Panc1 (cell line): ENCODE measurements around the gene CLP1. TPM values are rescaled to one million over a fixed set of nuclear protein-coding genes. Genes with fewer than 3 reads are reported as not detected.

ENCODE experiments used
- ATAC-seq: fragments of 200-7000 bp; cut with Tn5 transposase; 2 replicates; pipeline ENCODE4 v1.9.1; 2020; ENCODE audit warnings: mild to moderate bottlenecking, moderate library complexity
- BruUV-seq: library from RNA; stranded (reverse); fragments of 400-500 nt; replicated peaks from 2 replicates; lab custom pipeline; 2021; lab: Mats Ljungman, UMichigan
- CTCF ChIA-PET: fragments of 300-600 bp; sonication (Branson Sonifier 250); formaldehyde crosslinking; loops from one replicate; lab custom pipeline; 2022; ENCODE audit warnings: antibody characterized with exemption; lab: Charles Lee
- POLR2A ChIA-PET: fragments of 300-600 bp; sonication (Branson Sonifier 250); formaldehyde crosslinking; loops from one replicate; lab custom pipeline; 2022; ENCODE audit warnings: antibody characterized with exemption; lab: Charles Lee
- DNase-seq: peaks from one replicate; pipeline ENCODE4 v3.0.0-alpha.2; 2010; ENCODE audit warnings: low read depth, low spot score
- H3K27ac ChIP-seq: 2 replicates; pipeline ENCODE4 v1.5.1; 2011; ENCODE audit warnings: mild to moderate bottlenecking, low read length, inconsistent platforms
- H3K27me3 ChIP-seq: fragments of 200-500 bp; sonication (Bioruptor generic); 2 replicates; pipeline ENCODE4 v1.6.0; 2014; ENCODE audit warnings: low read length, inconsistent platforms; ENCODE audit not compliant: control insufficient read depth, insufficient read depth
- H3K36me3 ChIP-seq: fragments of 200-500 bp; sonication (Bioruptor generic); 2 replicates; pipeline ENCODE4 v1.5.1; 2014; ENCODE audit warnings: inconsistent platforms, mild to moderate bottlenecking, low read length, moderate library complexity; ENCODE audit not compliant: control insufficient read depth, insufficient read depth
- H3K4me1 ChIP-seq: 2 replicates; pipeline ENCODE4 v1.5.1; 2011; ENCODE audit warnings: inconsistent platforms, mild to moderate bottlenecking, low read length, moderate library complexity; ENCODE audit not compliant: control insufficient read depth, insufficient read depth
- H3K4me3 ChIP-seq, 2 experiments: 2 replicates each; pipeline ENCODE4 v1.5.1; 2011 to 2012; ENCODE audit warnings: low read depth in 2 of 2, low read length in 2 of 2, mild to moderate bottlenecking in 2 of 2, inconsistent platforms in 1 of 2, moderate library complexity in 1 of 2
- H3K9me3 ChIP-seq: fragments of 200-500 bp; sonication (Bioruptor generic); 2 replicates; pipeline ENCODE4 v1.5.1; 2014; ENCODE audit warnings: low read depth, mild to moderate bottlenecking, inconsistent platforms, low read length, moderate library complexity; ENCODE audit not compliant: control insufficient read depth, insufficient read depth
- CTCF ChIP-seq: fragments of 450-650 bp; IDR thresholded peaks from 2 replicates; pipeline ENCODE4 v1.5.1; 2017; ENCODE audit warnings: mild to moderate bottlenecking
- POLR2AphosphoS5 ChIP-seq: IDR thresholded peaks from 2 replicates; pipeline ENCODE4 v1.6.1; 2012; ENCODE audit warnings: mild to moderate bottlenecking, low read depth, low read length, moderate library complexity
- SIN3A ChIP-seq: IDR thresholded peaks from 2 replicates; pipeline ENCODE4 v1.6.1; 2012; ENCODE audit warnings: low read depth, mild to moderate bottlenecking, low read length, moderate library complexity, borderline replicate concordance; ENCODE audit not compliant: insufficient read depth
- TCF7L2 ChIP-seq: IDR thresholded peaks from 2 replicates; pipeline ENCODE4 v1.6.1; 2011; ENCODE audit warnings: mild to moderate bottlenecking, low read depth, low read length, inconsistent platforms
- in situ Hi-C: cut with HindIII; loops from 2 replicates; pipeline ENCODE4 v1.10.0; 2016; ENCODE audit warnings: low sequenced_read_pairs, low pct_unique_long_range_greater_than_20kb
- intact Hi-C: fragments of 100-400 bp; cut with micrococcal nuclease; formaldehyde crosslinking; loops from one replicate; pipeline ENCODE4 v1.10.0; 2022; ENCODE audit not compliant: unreplicated experiment
- total RNA-seq: library from RNA; stranded (reverse); gene quantifications from one replicate; pipeline ENCODE4 v1.2.1, GENCODE V29; 2021; ENCODE audit not compliant: unreplicated experiment
- TF ChIP-seq, protein P1 (sequence below), 2 experiments: IDR thresholded peaks; 2 replicates each; pipeline ENCODE4 v1.6.1; 2011 to 2012; ENCODE audit warnings: low read depth in 2 of 2, control low read depth in 1 of 2, low read length in 1 of 2, mild to moderate bottlenecking in 1 of 2, moderate library complexity in 1 of 2; ENCODE audit not compliant: insufficient read depth in 1 of 2

The CLP1 gene
- total RNA-seq, 1 experiment from 2014 or later, result 17.7 TPM

DNA sequence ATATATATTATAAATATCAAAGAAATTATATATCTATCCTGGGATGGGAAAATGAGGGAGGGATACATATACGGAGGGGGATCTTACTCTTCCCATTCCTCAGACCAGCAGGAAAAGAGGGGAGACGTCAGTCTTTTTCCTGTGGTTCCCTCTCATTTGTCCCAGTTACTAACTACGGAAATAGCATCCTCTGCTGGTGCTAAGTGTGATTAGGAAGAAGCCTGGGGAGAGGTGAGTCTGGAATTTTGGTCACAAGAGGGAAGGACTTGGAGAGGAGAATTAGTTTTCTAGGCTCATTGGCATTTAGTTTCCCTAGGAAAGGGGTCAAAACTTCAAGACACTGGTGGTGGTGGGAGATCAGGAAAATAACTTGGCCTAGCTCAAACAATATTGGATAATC, 42.9 kb downstream of the CLP1 start:
- TF ChIP-seq, protein P1, sequence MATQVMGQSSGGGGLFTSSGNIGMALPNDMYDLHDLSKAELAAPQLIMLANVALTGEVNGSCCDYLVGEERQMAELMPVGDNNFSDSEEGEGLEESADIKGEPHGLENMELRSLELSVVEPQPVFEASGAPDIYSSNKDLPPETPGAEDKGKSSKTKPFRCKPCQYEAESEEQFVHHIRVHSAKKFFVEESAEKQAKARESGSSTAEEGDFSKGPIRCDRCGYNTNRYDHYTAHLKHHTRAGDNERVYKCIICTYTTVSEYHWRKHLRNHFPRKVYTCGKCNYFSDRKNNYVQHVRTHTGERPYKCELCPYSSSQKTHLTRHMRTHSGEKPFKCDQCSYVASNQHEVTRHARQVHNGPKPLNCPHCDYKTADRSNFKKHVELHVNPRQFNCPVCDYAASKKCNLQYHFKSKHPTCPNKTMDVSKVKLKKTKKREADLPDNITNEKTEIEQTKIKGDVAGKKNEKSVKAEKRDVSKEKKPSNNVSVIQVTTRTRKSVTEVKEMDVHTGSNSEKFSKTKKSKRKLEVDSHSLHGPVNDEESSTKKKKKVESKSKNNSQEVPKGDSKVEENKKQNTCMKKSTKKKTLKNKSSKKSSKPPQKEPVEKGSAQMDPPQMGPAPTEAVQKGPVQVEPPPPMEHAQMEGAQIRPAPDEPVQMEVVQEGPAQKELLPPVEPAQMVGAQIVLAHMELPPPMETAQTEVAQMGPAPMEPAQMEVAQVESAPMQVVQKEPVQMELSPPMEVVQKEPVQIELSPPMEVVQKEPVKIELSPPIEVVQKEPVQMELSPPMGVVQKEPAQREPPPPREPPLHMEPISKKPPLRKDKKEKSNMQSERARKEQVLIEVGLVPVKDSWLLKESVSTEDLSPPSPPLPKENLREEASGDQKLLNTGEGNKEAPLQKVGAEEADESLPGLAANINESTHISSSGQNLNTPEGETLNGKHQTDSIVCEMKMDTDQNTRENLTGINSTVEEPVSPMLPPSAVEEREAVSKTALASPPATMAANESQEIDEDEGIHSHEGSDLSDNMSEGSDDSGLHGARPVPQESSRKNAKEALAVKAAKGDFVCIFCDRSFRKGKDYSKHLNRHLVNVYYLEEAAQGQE (IDR thresholded peaks at IDR 0.05; ENCODE audit: insufficient read depth in 1 of 2, low read depth in 2 of 2, low read length in 1 of 2), result no peak
- TF ChIP-seq TCF7L2 (no peak), SIN3A (no peak), POLR2AphosphoS5 (no peak), CTCF (no peak)
- in situ Hi-C loops, result no loop called here
- DNase-seq, result no peak
- no peak overlapping the region for H3K4me3 ChIP-seq
- ChIA-PET CTCF (no interaction called here), POLR2A (no interaction called here)
- no TSS peak for BruUV-seq
- H3K4me1 ChIP-seq, result no peaks in the 10 kb centered on the region
- no peak for ATAC-seq
- H3K9me3 ChIP-seq, result no peaks in the 10 kb centered on the region
- H3K27me3 ChIP-seq, result no peaks in the 10 kb centered on the region
- H3K36me3 ChIP-seq, result peaks cover 22% of the 10 kb centered on the region
- H3K27ac ChIP-seq, result no peak overlapping the region
- intact Hi-C loops, result no loop called here

DNA sequence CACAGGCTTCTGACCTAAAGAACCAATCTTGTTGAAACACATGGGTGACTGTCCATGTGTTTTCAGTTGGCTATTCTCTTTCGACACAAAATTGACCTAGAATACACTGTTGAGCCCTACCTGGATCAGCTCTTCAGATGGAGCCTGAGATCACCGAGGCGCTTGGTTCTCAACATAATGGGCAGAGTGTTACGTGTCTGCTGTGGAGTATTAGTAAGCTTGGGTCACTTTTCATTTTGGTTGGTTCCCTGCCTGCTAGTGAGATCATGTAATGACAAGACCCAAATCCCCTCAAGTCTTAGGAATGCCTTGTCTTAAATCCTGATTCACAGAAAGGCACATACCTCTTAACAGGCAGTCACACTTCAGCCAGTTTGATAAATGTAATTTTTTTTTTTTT, 45.8 kb downstream of the CLP1 start:
- no peak for ATAC-seq
- ChIA-PET POLR2A (interaction anchor here (0.7 kb wide), 1 partner anchor 32 kb away, joined by 4 read pairs; no protein-coding TSS in a partner anchor), CTCF (no interaction called here)

More for the DNA sequence above, 45.8 kb downstream of the CLP1 start:
- H3K9me3 ChIP-seq, result no peaks in the 10 kb centered on the region
- peaks cover 16% of the 10 kb centered on the region for H3K36me3 ChIP-seq
- H3K27me3 ChIP-seq, result no peaks in the 10 kb centered on the region
- no peak for TF ChIP-seq TCF7L2
- TF ChIP-seq SIN3A, result no peak
- no peak for TF ChIP-seq POLR2AphosphoS5
- TF ChIP-seq, protein P1 (IDR thresholded peaks at IDR 0.05; ENCODE audit: insufficient read depth in 1 of 2, low read depth in 2 of 2, low read length in 1 of 2), result no peak
- no peak for TF ChIP-seq CTCF
- no TSS peak for BruUV-seq
- H3K27ac ChIP-seq, result no peak overlapping the region
- H3K4me1 ChIP-seq, result no peaks in the 10 kb centered on the region
- intact Hi-C loops (no loop called here), in situ Hi-C loops (no loop called here)
- DNase-seq, result no peak
- H3K4me3 ChIP-seq, result no peak overlapping the region
